Measurements from ENCODE around the gene HCN2. TPM values are rescaled to one million over a fixed set of nuclear protein-coding genes. Genes with fewer than 3 reads are reported as not detected.
"Not testable (repeated sequence)": the region's sequence is repeated elsewhere in the genome, so short reads cannot be mapped to it uniquely, and the experiment has no call there.

The HCN2 gene
- total and polyA plus RNA-seq, 2 of the 13 experiments (the other 11 are each of a cell fraction or from before 2014, with no cell fraction given): 0.01 TPM; not detected in 1

- no peak for TF ChIP-seq TRIM24 (CRISPR knock-in tag; IDR thresholded peaks at IDR 0.05)
- TF ChIP-seq SMC3 (IDR thresholded peaks at IDR 0.05; ENCODE audit: low read length): no peak
Observed at GRCh38 chr19:601790-602189, 12.1 kb downstream of the HCN2 start (continued).

DNA sequence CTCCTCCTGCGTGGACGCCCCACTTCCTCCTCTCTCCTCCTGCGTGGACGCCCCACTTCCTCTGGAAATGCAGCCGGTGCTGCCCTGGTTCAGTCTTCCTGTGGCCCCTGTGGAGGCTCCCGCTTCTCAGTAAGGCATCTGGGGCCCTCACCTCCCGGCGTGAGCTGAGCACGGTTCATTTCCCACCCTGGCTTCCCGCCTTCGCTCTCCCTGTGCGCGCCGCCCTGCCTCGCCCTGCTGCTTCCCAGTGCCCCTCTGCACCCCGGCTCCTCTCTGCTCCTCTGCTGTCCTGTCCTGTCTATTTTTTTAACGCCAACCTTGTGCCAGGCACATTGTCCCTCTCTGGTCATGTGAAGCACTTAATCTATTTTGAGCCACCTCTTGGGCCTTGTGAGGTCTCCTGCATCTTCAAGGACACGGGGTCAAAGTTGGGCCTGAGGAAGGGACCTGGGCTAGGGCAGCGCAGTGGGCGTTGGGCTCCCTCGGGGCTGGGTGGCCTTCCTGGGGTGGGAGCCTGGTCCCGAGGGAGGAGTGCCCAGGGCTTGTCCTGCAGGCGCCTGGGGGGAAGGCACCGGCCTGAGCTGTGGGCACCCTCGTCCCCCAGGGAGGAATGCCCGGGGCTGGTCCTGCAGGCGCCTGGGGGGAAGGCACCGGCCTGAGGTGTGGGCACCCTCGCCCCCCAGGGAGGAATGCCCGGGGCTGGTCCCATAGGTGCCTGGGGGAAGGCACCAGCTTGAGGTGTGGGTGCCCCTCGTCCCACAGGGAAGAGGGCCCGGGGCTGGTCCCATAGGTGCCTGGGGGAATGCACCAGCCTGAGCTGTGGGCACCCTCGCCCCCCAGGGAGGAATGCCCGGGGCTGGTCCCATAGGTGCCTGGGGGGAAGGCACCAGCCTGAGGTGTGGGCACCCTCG lies 13.0 kb downstream of the HCN2 start:
- BruUV-seq (replicated peaks): no TSS peak
- TF ChIP-seq KDM4B (CRISPR knock-in tag; IDR thresholded peaks at IDR 0.05) (no peak), HNRNPL (IDR thresholded peaks at IDR 0.05; ENCODE audit: low read depth, low read length) (peak; percentile 47; the same call in 1 of the 2 replicates)
- TF ChIP-seq, protein P1, sequence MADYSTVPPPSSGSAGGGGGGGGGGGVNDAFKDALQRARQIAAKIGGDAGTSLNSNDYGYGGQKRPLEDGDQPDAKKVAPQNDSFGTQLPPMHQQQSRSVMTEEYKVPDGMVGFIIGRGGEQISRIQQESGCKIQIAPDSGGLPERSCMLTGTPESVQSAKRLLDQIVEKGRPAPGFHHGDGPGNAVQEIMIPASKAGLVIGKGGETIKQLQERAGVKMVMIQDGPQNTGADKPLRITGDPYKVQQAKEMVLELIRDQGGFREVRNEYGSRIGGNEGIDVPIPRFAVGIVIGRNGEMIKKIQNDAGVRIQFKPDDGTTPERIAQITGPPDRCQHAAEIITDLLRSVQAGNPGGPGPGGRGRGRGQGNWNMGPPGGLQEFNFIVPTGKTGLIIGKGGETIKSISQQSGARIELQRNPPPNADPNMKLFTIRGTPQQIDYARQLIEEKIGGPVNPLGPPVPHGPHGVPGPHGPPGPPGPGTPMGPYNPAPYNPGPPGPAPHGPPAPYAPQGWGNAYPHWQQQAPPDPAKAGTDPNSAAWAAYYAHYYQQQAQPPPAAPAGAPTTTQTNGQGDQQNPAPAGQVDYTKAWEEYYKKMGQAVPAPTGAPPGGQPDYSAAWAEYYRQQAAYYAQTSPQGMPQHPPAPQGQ (CRISPR knock-in tag; IDR thresholded peaks at IDR 0.05; ENCODE audit: borderline replicate concordance): no peak
- TF ChIP-seq, protein P2, sequence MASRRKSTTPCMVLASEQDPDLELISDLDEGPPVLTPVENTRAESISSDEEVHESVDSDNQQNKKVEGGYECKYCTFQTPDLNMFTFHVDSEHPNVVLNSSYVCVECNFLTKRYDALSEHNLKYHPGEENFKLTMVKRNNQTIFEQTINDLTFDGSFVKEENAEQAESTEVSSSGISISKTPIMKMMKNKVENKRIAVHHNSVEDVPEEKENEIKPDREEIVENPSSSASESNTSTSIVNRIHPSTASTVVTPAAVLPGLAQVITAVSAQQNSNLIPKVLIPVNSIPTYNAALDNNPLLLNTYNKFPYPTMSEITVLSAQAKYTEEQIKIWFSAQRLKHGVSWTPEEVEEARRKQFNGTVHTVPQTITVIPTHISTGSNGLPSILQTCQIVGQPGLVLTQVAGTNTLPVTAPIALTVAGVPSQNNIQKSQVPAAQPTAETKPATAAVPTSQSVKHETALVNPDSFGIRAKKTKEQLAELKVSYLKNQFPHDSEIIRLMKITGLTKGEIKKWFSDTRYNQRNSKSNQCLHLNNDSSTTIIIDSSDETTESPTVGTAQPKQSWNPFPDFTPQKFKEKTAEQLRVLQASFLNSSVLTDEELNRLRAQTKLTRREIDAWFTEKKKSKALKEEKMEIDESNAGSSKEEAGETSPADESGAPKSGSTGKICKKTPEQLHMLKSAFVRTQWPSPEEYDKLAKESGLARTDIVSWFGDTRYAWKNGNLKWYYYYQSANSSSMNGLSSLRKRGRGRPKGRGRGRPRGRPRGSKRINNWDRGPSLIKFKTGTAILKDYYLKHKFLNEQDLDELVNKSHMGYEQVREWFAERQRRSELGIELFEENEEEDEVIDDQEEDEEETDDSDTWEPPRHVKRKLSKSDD (CRISPR knock-in tag; IDR thresholded peaks at IDR 0.05; ENCODE audit: low read depth): no peak
- CTCF ChIA-PET (ENCODE audit: low intra/inter-chr PET ratio, low total read pairs): no interaction called here
- H3K27me3 ChIP-seq (ENCODE audit: control insufficient read depth in 1 of 2, insufficient read depth in 2 of 2, low read length in 2 of 2): peaks cover 2 to 11% of the 10 kb centered on the region in 2 experiments; a peak in 3 of 5 replicates
- DNase-seq (ENCODE audit: low spot score): no peak
- H2AFZ ChIP-seq (ENCODE audit: low read length): no peak overlapping the region
- POLR2A ChIA-PET: no interaction called here
- no peak overlapping the region for H3K4me3 ChIP-seq (replicated peaks in 1 of 3; ENCODE audit: insufficient read depth in 1 of 3, low read depth in 2 of 3, low read length in 3 of 3)
- intact Hi-C loops (cut with micrococcal nuclease; ENCODE audit: unreplicated experiment): no loop called here
- no peak; the same call in 2 of the 3 replicates for ATAC-seq
- no peaks in the 10 kb centered on the region for H3K4me1 ChIP-seq (ENCODE audit: insufficient read depth, low read length)
- H3K79me2 ChIP-seq (ENCODE audit: insufficient read depth, low read length): no peaks in the 10 kb centered on the region
- H4K20me1 ChIP-seq (ENCODE audit: insufficient read depth, low read length): no peaks in the 10 kb centered on the region
- no peak overlapping the region for H3K27ac ChIP-seq (ENCODE audit: extremely low read length, insufficient read depth, low read length)
- H3K9me3 ChIP-seq (ENCODE audit: low read length): no peaks in the 10 kb centered on the region
- H3K36me3 ChIP-seq (replicated peaks in 1 of 2; ENCODE audit: control insufficient read depth in 1 of 2, insufficient read depth in 2 of 2, low read length in 2 of 2): no peaks in the 10 kb centered on the region
- WGBS (ENCODE audit: low lambda C conversion rate): 52% methylated on average over 21 of the region's 35 CpGs
- no peak for FAIRE-seq
- H3K9ac ChIP-seq (ENCODE audit: insufficient read depth, low read depth, low read length): no peak overlapping the region
- H3K4me2 ChIP-seq (ENCODE audit: low read depth, low read length): no peak overlapping the region
- in situ Hi-C loops (cut with HindIII; ENCODE audit: extremely low pct_ligation_motif_present, low pct_unique_long_range_greater_than_20kb): no loop called here

DNA sequence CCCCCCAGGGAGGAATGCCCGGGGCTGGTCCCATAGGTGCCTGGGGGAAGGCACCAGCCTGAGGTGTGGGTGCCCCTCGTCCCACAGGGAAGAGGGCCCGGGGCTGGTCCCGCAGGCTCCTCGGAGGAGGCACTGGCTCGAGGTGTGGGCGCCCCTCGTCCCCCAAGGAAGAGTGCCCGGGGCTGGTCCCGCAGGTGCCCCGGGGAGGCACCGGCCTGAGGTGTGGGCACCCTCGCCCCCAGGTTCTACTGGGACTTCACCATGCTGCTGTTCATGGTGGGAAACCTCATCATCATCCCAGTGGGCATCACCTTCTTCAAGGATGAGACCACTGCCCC lies 13.6 kb downstream of the HCN2 start:
- POLR2A ChIA-PET; DNase-seq (ENCODE audit: low spot score); H3K27me3 ChIP-seq (ENCODE audit: control insufficient read depth in 1 of 2, insufficient read depth in 2 of 2, low read length in 2 of 2); H4K20me1 ChIP-seq (ENCODE audit: insufficient read depth, low read length); ATAC-seq; H3K4me1 ChIP-seq (ENCODE audit: insufficient read depth, low read length); H3K36me3 ChIP-seq (replicated peaks in 1 of 2; ENCODE audit: control insufficient read depth in 1 of 2, insufficient read depth in 2 of 2, low read length in 2 of 2); H3K79me2 ChIP-seq (ENCODE audit: insufficient read depth, low read length); H2AFZ ChIP-seq (ENCODE audit: low read length); FAIRE-seq; BruUV-seq (replicated peaks); H3K9me3 ChIP-seq (ENCODE audit: low read length); intact Hi-C loops (cut with micrococcal nuclease; ENCODE audit: unreplicated experiment); H3K9ac ChIP-seq (ENCODE audit: insufficient read depth, low read depth, low read length); H3K27ac ChIP-seq (ENCODE audit: extremely low read length, insufficient read depth, low read length); H3K4me3 ChIP-seq (replicated peaks in 1 of 3; ENCODE audit: insufficient read depth in 1 of 3, low read depth in 2 of 3, low read length in 3 of 3); in situ Hi-C loops (cut with HindIII; ENCODE audit: extremely low pct_ligation_motif_present, low pct_unique_long_range_greater_than_20kb); CTCF ChIA-PET (ENCODE audit: low intra/inter-chr PET ratio, low total read pairs); H3K4me2 ChIP-seq (ENCODE audit: low read depth, low read length): not testable (repeated sequence)
- no CpG with 5 or more reads among the region's 13 CpGs for WGBS (ENCODE audit: low lambda C conversion rate)

Data from HepG2 (cell line).